Measurements from ENCODE around the gene LMX1B.
"Not testable (repeated sequence)": the region's sequence is repeated elsewhere in the genome, so short reads cannot be mapped to it uniquely, and the experiment has no call there.

LMX1B gene

GRCh38 chr9:126613651-126614050, at the start of gene LMX1B:
LMX1B (plus strand) TSS chr9:126613928; CDS start chr9:126614450, 522 bp downstream.
- DNase-seq (ENCODE audit: low spot score), result no peak

GRCh38 chr9:126564128-126564527, 49.6 kb upstream of the LMX1B start:
- no peak for DNase-seq (ENCODE audit: low spot score)

- no peak for DNase-seq (ENCODE audit: low spot score)
Measured at GRCh38 chr9:126564716-126565115, 49.0 kb upstream of the LMX1B start.

GRCh38 chr9:126565336-126566128, 48.2 kb upstream of the LMX1B start:
- no peak for DNase-seq (ENCODE audit: low spot score)

- DNase-seq (ENCODE audit: low spot score), result no peak
Measured at GRCh38 chr9:126569036-126569435, 44.7 kb upstream of the LMX1B start.

- DNase-seq (ENCODE audit: low spot score), result no peak
Measured at GRCh38 chr9:126578029-126578428, 35.7 kb upstream of the LMX1B start.

- not testable (repeated sequence) for DNase-seq (ENCODE audit: low spot score)
Measured at GRCh38 chr9:126580319-126580718, 33.4 kb upstream of the LMX1B start.

- DNase-seq (ENCODE audit: low spot score), result no peak
Measured at GRCh38 chr9:126581893-126582292, 31.8 kb upstream of the LMX1B start.

GRCh38 chr9:126582427-126582826, 31.3 kb upstream of the LMX1B start:
- no peak for DNase-seq (ENCODE audit: low spot score)

GRCh38 chr9:126583144-126583760, 30.5 kb upstream of the LMX1B start:
- DNase-seq (ENCODE audit: low spot score), result no peak

GRCh38 chr9:126584611-126585010, 29.1 kb upstream of the LMX1B start:
- no peak for DNase-seq (ENCODE audit: low spot score)

GRCh38 chr9:126586236-126586635, 27.5 kb upstream of the LMX1B start:
- no peak for DNase-seq (ENCODE audit: low spot score)

- peak; percentile 85 for DNase-seq (ENCODE audit: low spot score)
Measured at GRCh38 chr9:126587187-126588185, 26.2 kb upstream of the LMX1B start.

GRCh38 chr9:126588491-126589168, 25.1 kb upstream of the LMX1B start:
- DNase-seq (ENCODE audit: low spot score), result no peak

GRCh38 chr9:126589349-126589748, 24.4 kb upstream of the LMX1B start:
- no peak for DNase-seq (ENCODE audit: low spot score)

- no peak for DNase-seq (ENCODE audit: low spot score)
Measured at GRCh38 chr9:126591083-126591482, 22.6 kb upstream of the LMX1B start.

GRCh38 chr9:126591922-126592321, 21.8 kb upstream of the LMX1B start:
- DNase-seq (ENCODE audit: low spot score), result no peak

- DNase-seq (ENCODE audit: low spot score), result no peak
Measured at GRCh38 chr9:126592461-126592860, 21.3 kb upstream of the LMX1B start.

GRCh38 chr9:126595982-126596381, 17.7 kb upstream of the LMX1B start:
- no peak for DNase-seq (ENCODE audit: low spot score)

GRCh38 chr9:126599047-126599650, 14.6 kb upstream of the LMX1B start:
- DNase-seq (ENCODE audit: low spot score), result no peak
